Middle frontal gyrus (tissue), 1 donor: Measurements from ENCODE around the gene DENND1B.
"Not testable (repeated sequence)": the region's sequence is repeated elsewhere in the genome, so short reads cannot be mapped to it uniquely, and the experiment has no call there.

Experiments
- DNase-seq: peaks from one replicate; pipeline ENCODE4 v3.0.0-alpha.2; 2015; ENCODE audit warnings: low spot score; ENCODE audit errors: extremely low spot score

The DENND1B gene

GRCh38 chr1:197559244-197559643 is 216.0 kb downstream of the DENND1B start:
- no peak for DNase-seq

GRCh38 chr1:197557302-197557701 is 218.0 kb downstream of the DENND1B start:
- DNase-seq = no peak

- no peak for DNase-seq
Observed at GRCh38 chr1:197553281-197553680, 222.0 kb downstream of the DENND1B start.

- DNase-seq = no peak
Observed at GRCh38 chr1:197546989-197547388, 228.3 kb downstream of the DENND1B start.

DNA sequence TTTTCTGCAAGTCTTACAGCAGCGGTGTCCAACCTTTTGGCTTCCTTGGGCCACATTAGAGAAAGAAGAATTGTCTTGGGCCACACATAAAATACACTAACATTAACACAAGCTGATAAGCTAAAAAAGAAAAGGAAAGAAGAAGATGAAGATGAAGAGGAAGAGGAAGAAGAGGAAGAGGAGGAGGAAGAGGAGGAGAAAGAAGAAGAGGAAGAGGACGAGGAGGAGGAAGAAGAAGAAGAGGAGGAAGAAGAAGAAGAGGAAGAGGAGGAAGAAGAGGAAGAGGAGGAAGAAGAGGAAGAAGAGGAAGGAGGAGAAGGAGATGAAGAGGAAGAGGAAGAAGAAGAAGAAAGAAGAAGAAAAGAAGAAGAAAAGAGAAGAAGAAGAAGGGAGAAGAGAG is 230.7 kb downstream of the DENND1B start:
- no peak for DNase-seq

DNA sequence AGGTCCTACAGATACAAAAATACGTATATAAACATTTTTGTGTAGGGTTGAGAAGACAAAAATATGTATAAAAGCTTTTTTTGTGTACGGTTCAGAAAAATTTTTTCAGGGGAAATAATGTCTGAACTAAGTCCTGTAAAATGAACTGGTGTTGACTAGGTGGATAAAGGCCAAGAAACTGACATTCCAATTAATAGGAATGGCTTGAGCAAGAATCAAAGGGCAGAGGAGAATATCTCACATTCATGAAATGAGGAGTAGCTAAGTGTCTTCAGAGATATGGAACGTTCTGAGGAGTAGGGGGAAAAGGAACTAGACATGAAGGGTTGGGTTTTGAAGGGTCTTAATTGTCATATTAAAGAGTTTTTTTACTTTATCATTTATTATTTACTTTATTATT is 231.2 kb downstream of the DENND1B start:
- DNase-seq = no peak

- DNase-seq = no peak
Observed at GRCh38 chr1:197541411-197541810, 233.9 kb downstream of the DENND1B start.

DNA sequence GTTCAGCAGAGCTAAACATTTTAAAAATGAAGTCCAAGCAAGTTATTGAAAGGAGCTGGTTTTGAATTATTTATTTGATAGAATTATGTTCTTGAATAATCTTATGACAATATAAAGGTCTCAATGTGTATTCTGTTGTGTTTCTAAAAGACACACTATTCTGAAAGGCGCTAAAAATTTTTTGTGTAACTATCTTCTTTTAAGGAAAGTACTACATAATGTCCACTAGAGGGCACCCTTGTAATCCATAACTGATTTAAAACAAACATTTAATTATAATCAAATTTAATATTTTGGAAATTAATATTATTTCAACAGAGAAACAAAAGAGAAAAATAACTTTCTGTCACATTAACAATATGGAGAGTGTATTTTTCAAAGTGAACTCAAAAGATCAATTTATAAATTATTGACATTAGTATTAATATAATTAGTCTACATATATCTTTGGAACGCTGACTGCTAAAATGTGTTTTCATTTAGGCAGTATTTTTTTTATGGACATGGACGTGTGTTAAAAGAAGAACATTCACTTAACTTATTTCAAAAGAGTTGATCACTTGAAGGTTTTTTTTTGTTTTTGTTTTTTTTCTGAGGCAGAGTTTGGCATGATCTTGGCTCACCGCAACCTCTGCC is 248.4 kb downstream of the DENND1B start:
- DNase-seq = no peak

DNA sequence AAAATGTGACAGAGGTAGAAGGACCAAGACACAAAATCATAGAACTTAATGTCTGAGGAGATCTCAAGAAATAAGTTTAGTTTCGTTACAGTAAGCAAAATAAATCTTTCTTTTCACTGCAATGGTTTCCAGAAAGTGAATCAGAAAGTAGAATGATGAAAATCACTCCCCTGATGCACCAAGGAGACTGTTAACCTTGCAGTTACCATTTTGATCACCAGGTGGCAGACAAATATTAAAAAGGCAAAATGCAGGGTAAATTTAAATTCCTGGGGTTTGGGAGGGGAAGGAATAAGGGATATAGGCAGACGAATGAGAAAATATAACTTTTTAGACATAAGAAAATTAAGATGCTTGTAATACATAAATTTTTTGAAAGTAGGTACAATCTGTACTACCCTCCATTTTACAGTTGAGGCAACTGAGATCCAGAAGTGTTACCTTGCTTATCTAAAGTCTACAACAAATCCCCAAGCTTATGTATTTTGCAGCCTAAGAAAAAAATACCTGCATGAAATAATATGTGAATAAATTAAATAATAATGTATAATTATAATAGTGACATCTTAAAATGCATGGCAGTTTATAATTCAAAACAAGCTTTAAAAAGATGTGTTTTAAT is 254.1 kb downstream of the DENND1B start:
- no peak for DNase-seq

DNA sequence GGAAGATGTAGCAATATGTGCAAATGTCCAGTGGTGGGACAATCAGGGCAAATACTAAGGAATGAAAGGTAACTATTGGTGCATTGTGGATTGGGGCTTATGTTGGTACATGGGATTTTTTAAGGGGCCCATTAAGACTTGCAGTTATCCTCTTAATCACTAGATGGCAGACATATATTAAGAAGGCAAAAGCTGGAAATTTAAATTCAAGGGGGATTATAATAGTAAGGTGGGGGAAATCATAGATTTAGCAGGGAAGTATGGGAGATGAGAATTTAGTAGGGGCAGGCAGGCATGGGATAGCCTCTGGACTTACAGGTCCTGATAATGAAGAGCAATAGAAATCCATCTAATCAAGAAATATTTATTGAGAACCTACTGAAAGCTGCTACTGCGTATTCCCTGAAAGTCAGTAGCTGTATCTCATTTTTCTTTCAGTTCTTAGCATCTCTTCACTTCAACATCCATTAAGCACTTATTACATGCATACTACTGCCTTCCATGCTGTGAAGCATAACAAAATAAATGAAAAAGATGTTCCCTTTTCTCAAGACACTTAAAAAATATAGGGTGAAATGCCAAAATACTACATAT is 255.4 kb downstream of the DENND1B start:
- DNase-seq = no peak

DNA sequence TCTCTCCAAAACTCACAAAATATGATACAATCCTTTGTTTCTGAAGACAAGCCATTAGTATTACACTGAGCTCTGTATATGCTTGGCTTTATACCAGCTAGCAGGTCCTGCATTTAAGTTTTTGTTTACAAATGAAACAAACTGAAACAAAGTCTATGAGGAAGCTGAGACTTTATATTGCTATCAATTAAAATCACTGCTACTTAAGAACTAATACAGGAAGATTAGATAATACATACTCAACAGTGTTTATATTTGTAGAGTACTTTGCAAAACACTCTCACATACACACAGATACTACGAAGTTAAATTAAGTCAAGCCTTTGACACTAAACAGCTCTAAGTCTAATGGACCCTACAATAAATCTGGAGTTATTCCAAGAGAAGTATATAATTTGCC is 259.9 kb downstream of the DENND1B start:
- no peak for DNase-seq

DNA sequence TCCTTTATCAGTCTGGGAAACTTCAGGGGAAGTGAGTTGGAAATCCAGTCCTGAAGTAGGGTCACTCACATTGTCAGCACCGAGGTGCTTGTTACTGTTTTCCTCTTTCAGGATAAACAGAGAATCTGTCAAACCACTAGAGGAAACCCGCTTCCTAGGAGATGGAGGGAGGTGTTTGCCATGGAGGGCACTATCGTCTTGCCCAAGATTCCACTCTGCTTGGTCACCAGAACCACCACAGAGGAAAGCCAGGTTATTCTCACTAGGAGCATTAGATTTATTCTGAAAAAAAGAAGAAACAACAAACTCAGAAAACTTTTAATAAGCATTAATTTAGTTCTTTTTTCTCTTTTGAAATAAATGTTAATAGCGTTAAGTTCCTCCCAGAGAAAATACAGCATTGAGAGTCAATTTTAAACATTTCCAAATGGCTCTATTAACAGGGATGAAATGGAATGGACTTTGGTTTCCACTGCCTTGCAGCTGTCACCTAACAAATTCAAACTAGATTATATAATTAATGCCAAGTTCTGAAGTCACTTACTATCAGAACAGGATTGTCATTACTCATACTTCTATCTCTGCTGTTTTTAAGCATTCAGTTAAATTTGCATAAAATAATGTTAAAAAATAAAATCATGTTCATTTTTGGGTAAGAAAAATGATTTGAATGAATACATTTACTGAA is 264.4 kb downstream of the DENND1B start:
- DNase-seq = no peak

DNA sequence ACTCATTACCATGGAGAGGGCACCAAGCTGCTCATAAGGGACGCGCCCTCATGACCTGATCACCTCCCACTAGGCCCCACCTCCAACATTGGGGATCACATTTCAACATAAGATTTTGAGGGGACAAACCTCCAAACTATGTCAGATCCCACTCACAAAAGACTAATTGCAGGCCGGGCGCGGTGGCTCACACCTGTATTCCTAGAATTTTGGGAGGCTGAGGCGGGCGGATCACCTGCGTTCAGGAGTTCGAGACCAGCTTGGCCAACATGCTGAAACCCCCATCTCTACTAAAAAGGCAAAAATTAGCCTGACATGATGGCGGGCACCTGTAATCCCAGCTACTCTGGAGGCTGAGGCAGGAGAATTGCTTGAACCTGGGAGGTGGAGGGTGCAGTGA is 278.6 kb downstream of the DENND1B start:
- no peak for DNase-seq

DNA sequence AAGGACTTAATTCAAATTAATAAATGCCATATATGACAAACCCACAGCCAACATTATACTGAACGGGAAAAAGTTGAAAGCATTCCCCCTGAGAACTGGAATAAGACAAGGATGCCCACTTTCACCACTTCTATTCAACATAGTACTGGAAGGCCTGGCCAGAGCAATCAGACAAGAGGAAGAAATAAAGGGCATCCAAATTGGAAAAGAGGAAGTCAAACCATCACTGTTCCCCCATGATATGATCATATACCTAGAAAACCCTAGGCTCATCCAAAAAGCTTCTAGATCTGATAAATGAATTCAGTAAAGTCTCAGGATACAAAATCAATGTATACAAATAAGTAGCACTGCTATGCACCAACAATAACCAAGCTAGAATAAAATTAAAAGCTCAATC is 283.8 kb downstream of the DENND1B start:
- DNase-seq = not testable (repeated sequence)

GRCh38 chr1:197486946-197487345 is 288.3 kb downstream of the DENND1B start:
- no peak for DNase-seq

DNA sequence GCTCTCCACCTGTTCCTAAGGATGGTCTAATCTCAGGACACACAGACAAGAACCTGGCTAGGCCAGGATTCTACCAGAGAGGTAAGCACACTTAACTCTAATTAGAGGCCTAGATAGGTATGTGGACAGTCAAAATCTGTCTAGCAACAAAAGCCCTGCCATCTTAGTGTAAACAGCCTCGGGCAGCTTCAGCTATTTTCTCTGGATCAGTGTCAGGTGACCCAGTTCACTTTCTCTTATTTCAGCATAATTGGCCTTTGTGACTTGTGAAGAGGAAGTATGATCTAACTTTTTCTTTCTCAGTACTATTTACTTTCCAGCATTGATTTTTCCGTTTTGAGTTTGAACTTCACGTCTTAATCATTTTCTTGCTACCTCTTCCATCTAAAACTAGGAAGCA is 289.5 kb downstream of the DENND1B start:
- DNase-seq = no peak

- DNase-seq = no peak
Observed at GRCh38 chr1:197481101-197481500, 294.2 kb downstream of the DENND1B start.

DNA sequence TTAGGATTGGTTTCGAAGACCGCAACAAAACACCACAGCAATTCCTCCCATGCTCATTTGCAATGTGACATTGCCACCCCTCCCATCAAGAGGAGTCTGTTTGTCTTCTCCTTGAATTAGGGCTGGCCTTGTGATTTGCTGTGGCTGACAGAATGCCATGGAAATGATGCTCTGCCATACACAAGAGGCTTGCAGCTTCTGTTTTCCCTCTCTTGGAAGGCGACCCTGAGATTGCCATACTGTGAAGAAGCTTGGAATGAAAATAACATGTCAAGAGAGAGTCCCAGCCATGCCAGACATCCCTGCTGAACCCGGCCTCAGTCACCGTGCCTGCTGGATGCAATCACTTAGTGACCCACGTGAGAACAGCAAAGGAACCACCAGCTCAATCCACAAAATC is 294.8 kb downstream of the DENND1B start:
- no peak for DNase-seq

DNA sequence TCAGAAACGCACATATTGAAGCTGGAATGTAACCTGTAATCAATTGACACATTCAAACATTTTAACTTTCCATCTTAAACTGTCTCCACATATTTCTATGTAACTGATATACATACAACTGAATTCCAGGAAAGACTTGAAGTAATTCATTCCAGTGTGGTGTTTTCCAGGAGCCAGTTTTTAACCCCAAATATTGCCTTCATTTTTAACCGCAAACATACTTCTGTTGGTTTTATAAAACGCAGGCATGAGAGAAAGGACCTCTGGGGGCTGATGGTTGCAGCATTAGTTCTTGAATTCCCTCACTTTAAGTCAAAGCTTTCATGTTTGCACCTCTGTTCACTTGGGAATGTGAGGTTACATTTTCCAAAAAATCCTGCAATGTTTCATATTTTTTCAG is 303.1 kb downstream of the DENND1B start:
- no peak for DNase-seq

DNA sequence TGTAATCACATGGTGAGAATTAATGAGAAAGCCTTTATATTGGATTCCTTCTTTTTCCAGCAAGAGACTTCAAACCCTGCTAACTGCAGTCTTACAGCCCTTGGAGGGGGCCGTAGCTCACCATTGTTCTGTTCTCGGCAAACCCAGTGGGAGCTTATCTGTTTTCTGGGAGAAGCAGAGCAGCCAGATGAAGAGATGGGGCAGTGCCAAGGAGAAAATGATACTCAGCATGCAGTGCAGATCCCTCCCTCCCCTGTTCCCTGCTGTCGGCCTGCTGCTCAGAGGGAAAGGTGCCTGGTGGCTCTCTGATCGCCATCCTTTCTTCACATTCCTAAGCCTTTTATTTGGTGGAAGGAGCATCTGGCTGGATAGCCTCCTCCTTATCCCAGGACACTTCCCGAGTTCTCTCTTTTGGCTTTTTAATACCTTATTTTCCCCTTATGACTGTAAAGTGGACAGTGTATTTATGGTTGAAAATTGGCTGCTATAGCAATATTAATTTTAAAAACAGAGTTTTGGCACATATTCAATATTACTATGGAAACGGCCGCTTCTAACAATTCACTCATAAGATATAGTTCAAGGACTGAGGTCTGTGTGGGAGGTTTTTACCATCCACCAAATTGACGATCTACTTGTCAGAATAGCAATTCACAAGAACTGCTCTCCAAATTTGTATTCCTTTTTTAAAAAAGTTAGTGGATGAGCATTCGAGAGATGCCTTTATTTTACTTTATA is 303.9 kb downstream of the DENND1B start:
- DNase-seq = no peak

GRCh38 chr1:197470330-197470729 is 304.9 kb downstream of the DENND1B start:
- no peak for DNase-seq
